RWPE2 (cell line): ENCODE data around the gene ZBTB20.

Experiments
- ATAC-seq: fragments of 200-7000 bp; cut with Tn5 transposase; 3 replicates; pipeline ENCODE4 v1.9.1; 2021; ENCODE audit warnings: low read depth
- DNase-seq: peaks from one replicate; pipeline ENCODE4 v3.0.0-alpha.2; 2020; ENCODE audit warnings: low spot score
- H3K27ac ChIP-seq: fragments of 450-650 bp; 2 replicates; pipeline ENCODE4 v1.5.1; 2017; ENCODE audit warnings: mild to moderate bottlenecking; ENCODE audit not compliant: poor library complexity, severe bottlenecking
- H3K27me3 ChIP-seq: fragments of 250-450 bp; sonication (Bioruptor Pico); 2 replicates; pipeline ENCODE4 v1.5.1; 2021; ENCODE audit warnings: mild to moderate bottlenecking, moderate library complexity; ENCODE audit not compliant: insufficient read depth, poor library complexity, severe bottlenecking
- H3K36me3 ChIP-seq: fragments of 250-450 bp; sonication (Bioruptor Pico); 2 replicates; pipeline ENCODE4 v1.5.1; 2020; ENCODE audit warnings: low read depth, mild to moderate bottlenecking, moderate library complexity
- H3K4me1 ChIP-seq: fragments of 250-450 bp; sonication (Bioruptor Pico); 2 replicates; pipeline ENCODE4 v1.5.1; 2021; ENCODE audit warnings: mild to moderate bottlenecking, moderate library complexity; ENCODE audit not compliant: insufficient read depth, poor library complexity, severe bottlenecking
- H3K4me3 ChIP-seq: fragments of 250-450 bp; sonication (Bioruptor Pico); 2 replicates; pipeline ENCODE4 v1.5.1; 2021; ENCODE audit warnings: mild to moderate bottlenecking, moderate library complexity; ENCODE audit not compliant: severe bottlenecking
- H3K9me3 ChIP-seq: fragments of 250-450 bp; sonication (Bioruptor Pico); 2 replicates; pipeline ENCODE4 v1.5.1; 2021; ENCODE audit warnings: mild to moderate bottlenecking, moderate library complexity; ENCODE audit not compliant: severe bottlenecking
- TF ChIP-seq, protein P1 (sequence below): fragments of 450-650 bp; IDR thresholded peaks from one replicate; pipeline ENCODE4 v1.5.1; 2017; ENCODE audit warnings: mild to moderate bottlenecking, moderate library complexity; ENCODE audit not compliant: poor library complexity, severe bottlenecking

ZBTB20 gene

DNA sequence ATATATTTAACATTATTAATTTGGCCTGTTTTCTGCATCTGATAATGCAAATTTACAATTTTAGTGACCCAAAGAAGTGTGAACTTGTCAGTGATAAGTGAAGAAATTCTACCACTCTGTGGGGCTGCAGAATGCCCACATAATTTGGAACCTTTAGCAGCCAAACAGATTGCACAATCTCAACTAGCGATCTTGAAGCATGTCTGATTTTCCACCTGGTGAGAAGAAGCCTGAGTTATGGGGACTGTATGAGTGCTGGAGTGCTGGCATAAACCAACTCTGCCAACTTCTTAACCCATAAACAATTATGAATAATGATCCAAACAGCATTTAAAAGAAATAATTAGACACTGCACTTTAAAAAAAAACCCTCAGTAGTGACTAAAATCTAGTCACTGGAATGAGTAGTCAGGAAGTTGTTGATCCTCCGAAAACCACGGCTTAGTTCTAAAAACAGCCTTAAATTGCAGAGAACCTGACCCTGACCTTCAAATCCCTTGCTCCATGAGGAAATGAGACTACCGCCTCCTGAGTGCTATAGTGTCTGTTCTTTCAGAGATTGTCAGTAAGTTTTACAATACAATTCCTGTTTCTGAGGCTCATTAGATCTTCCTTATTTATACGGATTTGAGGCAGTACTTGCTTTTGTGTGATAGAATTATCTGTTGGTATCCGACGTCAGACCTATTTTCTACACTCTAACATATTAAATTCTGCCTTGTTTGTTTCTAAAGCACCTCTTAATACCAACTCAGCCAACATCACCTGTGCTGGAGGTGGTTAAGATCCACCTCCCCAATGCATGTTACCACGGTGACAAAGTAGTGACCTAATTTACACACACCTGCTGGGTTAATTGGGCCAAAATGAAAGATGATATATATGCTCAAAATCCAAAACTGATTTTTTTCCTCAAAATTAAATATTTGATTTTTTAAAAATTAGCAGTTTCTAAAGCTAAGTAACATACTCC lies 267.7 kb downstream of the ZBTB20 start:
- TF ChIP-seq, protein P1, sequence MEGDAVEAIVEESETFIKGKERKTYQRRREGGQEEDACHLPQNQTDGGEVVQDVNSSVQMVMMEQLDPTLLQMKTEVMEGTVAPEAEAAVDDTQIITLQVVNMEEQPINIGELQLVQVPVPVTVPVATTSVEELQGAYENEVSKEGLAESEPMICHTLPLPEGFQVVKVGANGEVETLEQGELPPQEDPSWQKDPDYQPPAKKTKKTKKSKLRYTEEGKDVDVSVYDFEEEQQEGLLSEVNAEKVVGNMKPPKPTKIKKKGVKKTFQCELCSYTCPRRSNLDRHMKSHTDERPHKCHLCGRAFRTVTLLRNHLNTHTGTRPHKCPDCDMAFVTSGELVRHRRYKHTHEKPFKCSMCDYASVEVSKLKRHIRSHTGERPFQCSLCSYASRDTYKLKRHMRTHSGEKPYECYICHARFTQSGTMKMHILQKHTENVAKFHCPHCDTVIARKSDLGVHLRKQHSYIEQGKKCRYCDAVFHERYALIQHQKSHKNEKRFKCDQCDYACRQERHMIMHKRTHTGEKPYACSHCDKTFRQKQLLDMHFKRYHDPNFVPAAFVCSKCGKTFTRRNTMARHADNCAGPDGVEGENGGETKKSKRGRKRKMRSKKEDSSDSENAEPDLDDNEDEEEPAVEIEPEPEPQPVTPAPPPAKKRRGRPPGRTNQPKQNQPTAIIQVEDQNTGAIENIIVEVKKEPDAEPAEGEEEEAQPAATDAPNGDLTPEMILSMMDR = no peak
- Histone ChIP-seq H3K9me3 (no peaks in the 10 kb centered on the region), H3K36me3 (no peaks in the 10 kb centered on the region), H3K4me3 (no peak overlapping the region), H3K4me1 (peaks cover 17% of the 10 kb centered on the region), H3K27me3 (no peaks in the 10 kb centered on the region), H3K27ac (no peak overlapping the region)
- peak; percentile 74 for ATAC-seq
- no peak for DNase-seq

DNA sequence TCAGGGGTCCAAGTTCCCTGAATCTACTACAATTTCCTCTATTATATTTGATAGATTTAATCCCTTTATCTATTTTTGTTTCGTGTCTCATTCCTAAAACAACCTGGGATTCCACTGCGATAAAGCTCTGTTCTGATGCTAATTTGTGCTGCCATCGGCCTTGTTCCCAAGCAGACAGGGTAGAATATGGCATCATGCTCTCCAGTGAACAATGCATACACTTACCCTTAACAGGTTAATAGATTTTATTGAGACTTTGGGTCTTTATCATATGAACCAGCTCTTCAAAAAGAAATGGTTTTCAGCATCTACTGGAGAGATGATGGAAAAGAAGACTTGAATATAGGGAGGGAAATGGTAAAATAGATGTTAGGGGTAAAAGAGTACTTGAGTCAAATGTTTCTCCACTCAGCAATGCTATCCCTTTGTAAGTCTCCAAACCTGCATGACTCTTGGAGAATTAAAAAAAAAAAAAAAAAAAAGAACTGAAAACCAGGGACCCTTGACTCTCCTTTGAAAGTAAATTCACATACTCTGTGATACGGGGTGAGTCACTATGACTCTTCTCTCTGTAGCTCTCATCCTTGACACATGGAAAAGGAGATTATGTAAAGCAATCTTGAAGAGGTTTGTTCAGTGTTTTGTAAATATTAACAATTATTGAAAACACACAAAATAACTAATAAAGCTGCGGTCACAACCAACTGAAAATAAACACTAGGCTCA lies 268.8 kb downstream of the ZBTB20 start:
- H3K4me1 ChIP-seq = peaks cover 17% of the 10 kb centered on the region
- TF ChIP-seq, protein P1 = no peak
- peak; percentile 80 for ATAC-seq
- H3K36me3 ChIP-seq = no peaks in the 10 kb centered on the region
- no peak for DNase-seq
- no peaks in the 10 kb centered on the region for H3K27me3 ChIP-seq
- H3K9me3 ChIP-seq = peaks cover 2% of the 10 kb centered on the region
- no peak overlapping the region for H3K27ac ChIP-seq
- H3K4me3 ChIP-seq = no peak overlapping the region

DNA sequence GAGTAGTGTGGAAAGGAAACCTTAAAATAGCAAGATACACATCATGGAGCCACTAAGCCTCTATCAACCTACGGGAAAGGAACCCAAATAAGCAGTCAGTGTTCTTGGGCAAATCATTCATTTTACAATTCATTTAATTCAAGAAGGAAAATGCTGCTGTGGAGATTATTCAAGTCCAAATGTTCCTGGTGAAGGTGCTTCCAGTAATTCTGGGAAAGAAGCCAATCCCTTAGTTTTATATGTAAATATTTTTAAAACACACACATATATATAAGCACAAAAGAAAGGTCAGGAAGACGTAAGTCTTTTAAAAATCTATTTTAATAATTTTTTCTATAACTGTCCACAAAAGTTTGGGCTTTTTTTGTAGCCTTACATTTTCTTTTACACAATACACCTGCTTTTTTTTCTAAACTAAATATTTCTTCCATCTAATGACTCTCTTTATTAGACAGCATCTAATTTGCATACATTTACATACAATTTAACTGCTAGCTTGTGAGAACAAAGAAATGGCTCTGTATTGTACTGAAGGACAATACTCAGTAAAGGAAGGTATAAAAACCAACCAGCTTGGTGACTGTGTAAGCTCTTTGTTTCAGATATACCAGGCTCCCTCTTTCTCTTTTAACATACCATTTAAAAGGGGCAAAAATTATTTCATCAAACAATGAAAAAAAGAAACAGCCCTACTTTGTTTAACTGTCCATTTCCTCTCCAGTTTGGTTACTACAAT lies 269.5 kb downstream of the ZBTB20 start:
- DNase-seq (no peak), ATAC-seq (no peak)
- Histone ChIP-seq H3K4me1 (peaks cover 17% of the 10 kb centered on the region), H3K4me3 (no peak overlapping the region), H3K36me3 (no peaks in the 10 kb centered on the region), H3K27ac (no peak overlapping the region), H3K9me3 (peaks cover 2% of the 10 kb centered on the region), H3K27me3 (no peaks in the 10 kb centered on the region)
- TF ChIP-seq, protein P1 = no peak

DNA sequence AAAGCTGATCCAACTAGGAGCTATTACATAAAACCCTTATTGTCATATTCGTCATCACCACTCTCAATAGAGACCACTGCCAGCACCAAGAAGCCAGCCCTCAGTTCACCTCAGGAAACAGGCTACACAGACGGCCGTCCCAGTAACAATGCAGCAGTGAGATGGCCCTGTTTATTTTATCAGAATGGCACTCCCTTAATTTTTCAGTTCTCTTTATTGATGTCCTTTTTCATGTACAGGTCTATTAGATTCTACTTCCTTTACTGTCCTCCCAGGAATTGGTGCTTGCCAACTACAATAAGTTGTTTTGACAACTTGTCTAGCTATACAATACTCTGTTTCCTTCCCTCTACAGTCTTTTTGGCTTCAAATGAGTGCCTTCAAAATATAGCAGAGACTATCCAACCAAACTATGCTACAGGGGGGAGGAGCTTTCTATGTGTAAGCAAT lies 272.5 kb downstream of the ZBTB20 start:
- no peak for ATAC-seq
- Histone ChIP-seq H3K27ac (no peak overlapping the region), H3K9me3 (peaks cover 2% of the 10 kb centered on the region), H3K4me1 (peaks cover 13% of the 10 kb centered on the region), H3K27me3 (no peaks in the 10 kb centered on the region), H3K4me3 (no peak overlapping the region), H3K36me3 (no peaks in the 10 kb centered on the region)
- TF ChIP-seq, protein P1 = no peak
- no peak for DNase-seq
